Measurements from ENCODE around the gene PRKAR2B. TPM values are rescaled to one million over a fixed set of nuclear protein-coding genes. Genes with fewer than 3 reads are reported as not detected.

PRKAR2B gene
- polyA plus RNA-seq, 1 of the 3 experiments (the other 2 are of a cell fraction) = 17.3 TPM

DNA sequence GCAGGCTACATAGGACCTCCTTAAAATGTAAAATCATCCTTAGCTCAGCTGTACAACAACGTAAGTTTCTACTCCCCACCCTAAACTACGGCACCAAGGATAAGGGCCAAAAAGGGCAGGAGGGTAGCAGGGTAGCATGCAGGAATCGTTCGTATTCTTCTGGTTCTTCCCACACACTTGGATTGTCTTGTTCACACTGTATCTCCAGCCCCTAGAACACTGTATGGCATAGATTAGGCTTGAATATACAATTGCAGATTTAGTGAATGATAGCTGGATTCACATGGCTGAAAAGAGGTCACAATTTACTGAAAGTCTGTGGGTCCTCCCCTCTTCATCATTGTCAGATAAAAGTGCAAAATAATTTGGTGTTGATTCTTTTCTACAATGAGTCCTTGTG, 28.2 kb upstream of the PRKAR2B start:
- no peak overlapping the region for H2AFZ ChIP-seq (ENCODE audit: low read depth)
- no peaks in the 10 kb centered on the region for H3K36me3 ChIP-seq (replicated peaks in 1 of 2; ENCODE audit: control insufficient read depth in 1 of 2, insufficient read depth in 2 of 2, low read length in 1 of 2)
- WGBS (ENCODE audit: low lambda C conversion rate) = 63% methylated on average over 4 of the region's 4 CpGs
- H3K4me3 ChIP-seq (ENCODE audit: low read depth in 2 of 2, low read length in 1 of 2) = no peak overlapping the region
- H3K4me2 ChIP-seq = no peak overlapping the region
- H3K9me2 ChIP-seq = no peaks in the 10 kb centered on the region
- DNase-seq = no peak
- no peak overlapping the region for H3K27ac ChIP-seq (ENCODE audit: low read depth in 2 of 2, low read length in 1 of 2)
- CTCF ChIA-PET = interaction anchor here (0.7 kb wide), 1 partner anchor 35 kb away, joined by 3 read pairs; no protein-coding TSS in a partner anchor
- H3K4me1 ChIP-seq (ENCODE audit: control insufficient read depth in 1 of 2, insufficient read depth in 2 of 2, low read depth in 1 of 2, low read length in 1 of 2) = peaks cover 2 to 5% of the 10 kb centered on the region in 2 experiments; a peak in 2 of 4 replicates
- no peaks in the 10 kb centered on the region for H3K27me3 ChIP-seq (ENCODE audit: insufficient read depth)
- H3K9me3 ChIP-seq = no peaks in the 10 kb centered on the region
- H3F3A ChIP-seq (replicated peaks; ENCODE audit: insufficient read depth) = no peaks in the 10 kb centered on the region
- no peak overlapping the region for H3K9ac ChIP-seq
- TF ChIP-seq EP300 (IDR thresholded peaks at IDR 0.05; ENCODE audit: borderline replicate concordance in 1 of 2, low read depth in 1 of 2, low read length in 1 of 2) (no peak), CHD2 (IDR thresholded peaks at IDR 0.05; ENCODE audit: low read length, partially characterized antibody) (no peak), FOSL2 (IDR thresholded peaks at IDR 0.05; ENCODE audit: borderline replicate concordance, low read depth) (no peak), SMC3 (IDR thresholded peaks at IDR 0.05; ENCODE audit: low read depth, low read length) (no peak), TEAD4 (IDR thresholded peaks at IDR 0.05; ENCODE audit: borderline replicate concordance, insufficient read depth) (no peak), RAD21 (IDR thresholded peaks at IDR 0.05; ENCODE audit: low read length) (no peak), POLR2AphosphoS5 (IDR thresholded peaks at IDR 0.05; ENCODE audit: low read depth, low read length) (no peak), SIN3A (IDR thresholded peaks at IDR 0.05; ENCODE audit: borderline replicate concordance, low read depth, low read length) (no peak)
- TF ChIP-seq, protein P1, sequence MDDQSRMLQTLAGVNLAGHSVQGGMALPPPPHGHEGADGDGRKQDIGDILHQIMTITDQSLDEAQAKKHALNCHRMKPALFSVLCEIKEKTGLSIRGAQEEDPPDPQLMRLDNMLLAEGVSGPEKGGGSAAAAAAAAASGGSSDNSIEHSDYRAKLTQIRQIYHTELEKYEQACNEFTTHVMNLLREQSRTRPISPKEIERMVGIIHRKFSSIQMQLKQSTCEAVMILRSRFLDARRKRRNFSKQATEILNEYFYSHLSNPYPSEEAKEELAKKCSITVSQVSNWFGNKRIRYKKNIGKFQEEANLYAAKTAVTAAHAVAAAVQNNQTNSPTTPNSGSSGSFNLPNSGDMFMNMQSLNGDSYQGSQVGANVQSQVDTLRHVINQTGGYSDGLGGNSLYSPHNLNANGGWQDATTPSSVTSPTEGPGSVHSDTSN (IDR thresholded peaks at IDR 0.05) = no peak
- TF ChIP-seq, protein P2, sequence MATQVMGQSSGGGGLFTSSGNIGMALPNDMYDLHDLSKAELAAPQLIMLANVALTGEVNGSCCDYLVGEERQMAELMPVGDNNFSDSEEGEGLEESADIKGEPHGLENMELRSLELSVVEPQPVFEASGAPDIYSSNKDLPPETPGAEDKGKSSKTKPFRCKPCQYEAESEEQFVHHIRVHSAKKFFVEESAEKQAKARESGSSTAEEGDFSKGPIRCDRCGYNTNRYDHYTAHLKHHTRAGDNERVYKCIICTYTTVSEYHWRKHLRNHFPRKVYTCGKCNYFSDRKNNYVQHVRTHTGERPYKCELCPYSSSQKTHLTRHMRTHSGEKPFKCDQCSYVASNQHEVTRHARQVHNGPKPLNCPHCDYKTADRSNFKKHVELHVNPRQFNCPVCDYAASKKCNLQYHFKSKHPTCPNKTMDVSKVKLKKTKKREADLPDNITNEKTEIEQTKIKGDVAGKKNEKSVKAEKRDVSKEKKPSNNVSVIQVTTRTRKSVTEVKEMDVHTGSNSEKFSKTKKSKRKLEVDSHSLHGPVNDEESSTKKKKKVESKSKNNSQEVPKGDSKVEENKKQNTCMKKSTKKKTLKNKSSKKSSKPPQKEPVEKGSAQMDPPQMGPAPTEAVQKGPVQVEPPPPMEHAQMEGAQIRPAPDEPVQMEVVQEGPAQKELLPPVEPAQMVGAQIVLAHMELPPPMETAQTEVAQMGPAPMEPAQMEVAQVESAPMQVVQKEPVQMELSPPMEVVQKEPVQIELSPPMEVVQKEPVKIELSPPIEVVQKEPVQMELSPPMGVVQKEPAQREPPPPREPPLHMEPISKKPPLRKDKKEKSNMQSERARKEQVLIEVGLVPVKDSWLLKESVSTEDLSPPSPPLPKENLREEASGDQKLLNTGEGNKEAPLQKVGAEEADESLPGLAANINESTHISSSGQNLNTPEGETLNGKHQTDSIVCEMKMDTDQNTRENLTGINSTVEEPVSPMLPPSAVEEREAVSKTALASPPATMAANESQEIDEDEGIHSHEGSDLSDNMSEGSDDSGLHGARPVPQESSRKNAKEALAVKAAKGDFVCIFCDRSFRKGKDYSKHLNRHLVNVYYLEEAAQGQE (IDR thresholded peaks at IDR 0.05; ENCODE audit: low read depth, low read length) = no peak
- no peaks in the 10 kb centered on the region for H4K20me1 ChIP-seq (ENCODE audit: insufficient read depth)
- POLR2A ChIA-PET = no interaction called here
- H3K79me2 ChIP-seq (ENCODE audit: insufficient read depth) = no peaks in the 10 kb centered on the region

DNA sequence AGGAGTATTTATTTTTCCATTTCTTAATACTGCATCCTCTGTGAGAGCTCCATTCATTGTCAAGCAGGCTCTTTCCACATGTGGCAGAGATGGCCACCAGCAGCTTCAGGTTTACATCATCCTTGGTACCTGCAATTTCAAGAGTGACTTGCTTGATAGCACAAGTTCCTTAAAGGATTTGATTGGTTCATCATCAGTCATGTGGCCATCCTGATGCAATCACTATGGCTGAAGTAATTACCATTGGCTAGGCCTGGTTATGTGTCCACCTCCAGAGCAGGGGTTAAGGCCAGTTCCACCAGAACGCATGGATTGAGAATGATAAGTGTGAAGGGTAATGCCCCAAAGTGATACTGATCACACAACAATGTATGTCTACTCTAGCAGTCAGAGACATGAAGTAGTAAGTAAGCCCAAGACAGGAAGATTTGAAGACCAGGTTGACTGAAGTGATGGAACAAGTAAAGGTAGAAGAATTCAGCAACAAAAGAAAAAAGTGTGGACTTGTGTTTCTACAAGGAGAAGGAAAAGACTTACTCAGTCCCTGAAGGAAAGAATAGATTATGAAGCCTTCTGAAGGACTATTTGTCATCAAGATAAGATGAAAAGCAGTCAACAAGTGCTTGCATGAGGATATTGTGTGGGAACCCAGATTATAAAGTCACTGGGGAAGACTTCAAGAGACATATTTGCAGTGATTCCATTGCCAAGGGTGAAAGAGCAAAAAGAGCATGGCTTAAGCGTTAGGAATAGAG, 26.4 kb upstream of the PRKAR2B start:
- H3K4me2 ChIP-seq = no peak overlapping the region
- H3K9ac ChIP-seq = no peak overlapping the region
- no peaks in the 10 kb centered on the region for H4K20me1 ChIP-seq (ENCODE audit: insufficient read depth)
- no peak overlapping the region for H3K4me3 ChIP-seq (ENCODE audit: low read depth in 2 of 2, low read length in 1 of 2)
- H3K36me3 ChIP-seq (replicated peaks in 1 of 2; ENCODE audit: control insufficient read depth in 1 of 2, insufficient read depth in 2 of 2, low read length in 1 of 2) = no peaks in the 10 kb centered on the region
- DNase-seq = no peak
- H3K27me3 ChIP-seq (ENCODE audit: insufficient read depth) = no peaks in the 10 kb centered on the region
- H3K9me3 ChIP-seq = no peaks in the 10 kb centered on the region
- CTCF ChIA-PET = interaction anchor here (1.4 kb wide), 1 partner anchor 30 kb away, joined by 4 read pairs; no protein-coding TSS in a partner anchor
- H3K9me2 ChIP-seq = no peaks in the 10 kb centered on the region
- no peak overlapping the region for H3K27ac ChIP-seq (ENCODE audit: low read depth in 2 of 2, low read length in 1 of 2)
- WGBS (ENCODE audit: low lambda C conversion rate) = 92% methylated on average over 2 of the region's 2 CpGs
- no peaks in the 10 kb centered on the region for H3F3A ChIP-seq (replicated peaks; ENCODE audit: insufficient read depth)
- H3K4me1 ChIP-seq (ENCODE audit: control insufficient read depth in 1 of 2, insufficient read depth in 2 of 2, low read depth in 1 of 2, low read length in 1 of 2) = peaks cover 2 to 5% of the 10 kb centered on the region in 2 experiments; a peak in 2 of 4 replicates
- no peaks in the 10 kb centered on the region for H3K79me2 ChIP-seq (ENCODE audit: insufficient read depth)
- H2AFZ ChIP-seq (ENCODE audit: low read depth) = no peak overlapping the region
- POLR2A ChIA-PET = no interaction called here
- TF ChIP-seq, protein P2 (IDR thresholded peaks at IDR 0.05; ENCODE audit: low read depth, low read length) = no peak
- TF ChIP-seq FOXM1 (IDR thresholded peaks at IDR 0.05; ENCODE audit: low read depth) (no peak), ELF1 (IDR thresholded peaks at IDR 0.05) (no peak), USF1 (IDR thresholded peaks at IDR 0.05; ENCODE audit: borderline replicate concordance, low read depth) (no peak), CHD2 (IDR thresholded peaks at IDR 0.05; ENCODE audit: low read length, partially characterized antibody) (no peak), POLR2AphosphoS5 (IDR thresholded peaks at IDR 0.05; ENCODE audit: low read depth, low read length) (no peak), YY1 (IDR thresholded peaks at IDR 0.05; ENCODE audit: low read depth) (no peak), NRF1 (IDR thresholded peaks at IDR 0.05; ENCODE audit: low read depth, low read length) (no peak), RFX5 (IDR thresholded peaks at IDR 0.05; ENCODE audit: low read length) (no peak), RAD21 (IDR thresholded peaks at IDR 0.05; ENCODE audit: low read length) (no peak), NFIC (IDR thresholded peaks at IDR 0.05; ENCODE audit: borderline replicate concordance) (no peak)

Data from SK-N-SH (cell line).